ENCODE results near the gene PRKACB.
"Not testable (repeated sequence)": the region's sequence is repeated elsewhere in the genome, so short reads cannot be mapped to it uniquely, and the experiment has no call there.

Gene PRKACB

DNA sequence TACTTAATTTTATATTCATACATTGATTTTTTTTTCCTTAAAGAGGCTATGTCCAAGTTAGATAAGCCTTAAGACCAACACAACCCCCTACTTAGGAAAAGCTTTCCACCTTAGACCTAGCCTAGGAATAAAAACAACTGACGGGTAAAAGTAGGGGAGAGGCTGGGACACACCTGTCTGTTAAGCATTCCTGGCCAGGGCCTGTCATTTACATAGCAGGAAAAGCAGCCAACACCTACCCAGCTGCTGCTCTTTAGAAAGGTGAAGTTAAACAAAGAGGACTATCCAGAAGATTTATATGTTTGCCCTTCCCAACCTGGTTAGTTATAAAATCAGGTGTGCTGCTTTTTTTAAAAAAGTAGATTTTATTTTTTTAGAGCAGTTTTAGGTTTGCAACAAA, 128.3 kb downstream of the PRKACB start:
- DNase-seq = no peak

DNA sequence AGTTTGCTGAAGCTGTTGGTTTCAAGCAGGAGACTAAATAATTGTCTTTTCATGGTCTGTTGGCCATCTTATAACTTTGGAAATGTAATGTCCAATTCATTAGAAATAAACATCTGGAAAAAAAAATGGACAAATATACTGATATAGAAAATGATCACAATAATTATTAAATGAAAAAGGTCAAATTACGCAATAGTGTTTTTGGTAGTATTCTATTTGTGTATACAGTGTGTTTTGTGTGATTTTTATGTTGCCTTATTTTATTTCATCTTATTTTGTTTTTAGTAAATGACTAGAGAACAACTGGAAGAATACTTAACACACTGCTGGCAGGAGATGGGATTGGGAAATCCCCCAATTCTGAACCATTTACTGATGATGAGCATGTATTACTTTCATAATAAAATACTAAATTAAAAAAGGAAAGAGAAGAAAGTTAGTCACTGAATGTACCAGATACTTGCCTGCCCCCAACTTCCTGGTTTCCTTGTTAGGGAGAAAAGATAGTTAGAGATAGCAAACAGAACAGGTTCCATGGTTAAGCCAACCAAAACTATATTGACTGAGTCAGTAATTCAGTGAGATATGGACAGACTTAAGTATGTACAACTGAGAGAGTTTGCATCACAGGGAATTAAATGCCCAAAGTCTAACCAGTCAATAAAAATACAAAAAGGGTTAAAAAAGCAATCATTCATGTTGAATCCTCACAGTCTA, 133.4 kb downstream of the PRKACB start:
- DNase-seq = no peak

DNA sequence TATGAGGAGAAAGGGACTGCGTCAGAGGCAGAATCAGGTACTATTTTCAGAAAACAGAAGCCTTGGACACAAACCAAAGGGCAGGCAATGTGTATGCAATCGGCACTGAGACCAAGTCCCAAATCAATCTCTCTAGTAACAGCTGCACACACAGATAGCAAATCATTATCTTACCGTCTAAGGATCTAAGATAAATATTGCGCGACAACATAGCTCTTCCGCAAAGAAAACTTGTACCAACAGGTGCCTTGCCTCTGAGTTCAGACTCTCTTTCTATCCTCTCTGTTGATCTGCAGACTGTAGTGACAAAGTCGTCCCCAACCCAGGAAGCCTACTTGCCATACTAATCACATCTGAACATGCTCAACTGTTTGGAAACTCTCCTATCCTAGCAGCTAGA, 134.8 kb downstream of the PRKACB start:
- DNase-seq = no peak

DNA sequence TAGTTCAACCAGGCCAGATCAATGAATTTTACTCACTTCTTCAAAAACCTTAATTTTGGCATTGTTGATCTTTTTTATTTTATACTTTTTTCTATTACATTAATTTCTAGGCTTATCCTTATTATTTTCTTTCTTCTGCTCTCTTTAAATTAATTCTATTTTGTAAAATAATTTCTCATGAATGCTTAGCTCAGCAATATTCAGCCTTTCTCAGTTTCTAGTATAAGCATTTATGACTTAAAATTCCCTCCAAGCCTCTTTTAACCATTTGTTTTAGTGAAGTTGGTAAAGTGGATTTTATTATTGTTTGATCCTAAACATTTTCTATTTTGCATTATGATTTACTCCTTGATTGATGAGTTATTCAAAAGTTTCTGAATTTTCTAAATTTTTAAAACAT, 136.8 kb downstream of the PRKACB start:
- no peak for DNase-seq

DNA sequence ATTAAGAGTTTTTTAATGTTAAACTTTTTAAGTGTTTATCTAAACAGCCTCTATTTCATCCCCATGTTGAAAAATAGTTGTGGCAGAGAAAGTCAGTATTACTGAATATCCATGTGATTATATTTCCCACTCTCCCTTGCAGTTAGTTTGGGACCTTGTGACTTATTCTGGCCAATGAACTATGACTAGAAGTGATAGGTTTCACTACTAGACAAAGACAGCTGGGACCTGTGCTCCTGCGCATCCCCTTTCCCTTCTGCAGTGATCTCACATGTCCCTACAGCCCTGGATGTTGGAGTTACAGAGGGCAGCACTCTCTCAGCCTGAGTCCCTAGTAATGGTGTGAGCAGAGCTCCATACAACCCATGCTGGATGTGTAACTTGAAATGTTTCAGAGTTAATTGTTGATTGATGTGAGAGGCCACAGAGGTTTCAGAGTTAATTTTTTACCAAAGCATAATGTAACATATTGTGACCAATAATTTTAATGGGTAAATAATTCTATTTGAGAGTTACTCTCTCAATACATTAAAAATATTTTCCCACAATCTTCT, 138.8 kb downstream of the PRKACB start:
- no peak for DNase-seq

DNA sequence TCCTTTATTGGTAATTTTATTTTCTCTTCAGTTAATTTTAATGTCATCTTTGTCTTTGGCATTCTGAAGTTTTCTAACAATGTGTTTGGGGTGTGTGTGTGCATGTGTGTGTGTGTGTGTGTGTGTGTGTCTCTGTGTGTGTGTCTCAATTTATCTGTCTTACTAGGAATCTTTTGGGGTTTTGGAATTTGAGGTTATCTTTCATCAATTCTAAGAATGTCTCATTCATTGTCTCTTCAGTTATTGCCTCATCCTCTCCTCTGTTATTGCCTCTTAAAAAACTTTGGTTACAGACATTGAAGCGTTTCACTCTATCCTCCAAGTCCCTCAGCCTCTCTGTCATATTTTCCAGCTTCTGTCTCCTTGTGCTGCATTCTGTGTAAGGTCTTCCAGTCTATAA, 139.3 kb downstream of the PRKACB start:
- DNase-seq = no peak

DNA sequence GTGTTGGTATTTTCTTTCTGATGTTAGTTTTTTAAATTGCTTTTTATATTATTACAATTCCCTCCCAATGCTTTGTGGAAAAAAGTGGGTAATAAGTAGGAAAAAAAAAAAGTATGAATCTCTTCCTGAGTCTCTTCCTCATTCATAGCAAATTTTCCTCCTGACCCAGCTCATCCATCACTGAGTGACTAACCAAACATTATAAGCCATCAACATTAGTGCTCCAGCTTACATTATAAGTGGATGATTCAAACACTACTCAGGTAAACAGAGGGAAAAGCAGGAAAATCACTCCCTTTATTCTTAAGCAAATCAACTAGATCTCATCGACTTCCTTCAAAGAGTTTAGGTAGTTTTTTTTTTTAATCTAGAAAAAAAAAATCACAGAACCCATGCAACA, 142.0 kb downstream of the PRKACB start:
- DNase-seq = no peak

DNA sequence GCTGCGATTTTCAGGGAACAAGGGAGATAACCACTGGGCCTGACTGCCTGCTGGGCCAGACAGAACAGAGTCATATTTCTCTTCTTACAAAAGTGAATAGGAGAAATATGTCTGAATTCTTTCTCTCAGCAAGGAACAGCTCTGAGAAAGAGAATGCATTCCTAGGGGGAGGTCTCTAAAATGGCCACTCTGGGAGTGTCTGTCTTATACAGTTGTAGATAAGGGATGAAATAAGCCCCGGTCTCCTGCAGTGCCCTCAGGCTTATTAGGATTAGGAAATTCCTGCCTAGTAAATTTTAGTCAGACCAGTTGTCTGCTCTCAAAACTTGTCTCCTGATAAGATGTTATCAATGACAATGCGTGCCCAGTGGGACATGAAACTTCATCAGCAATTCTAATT, 143.3 kb downstream of the PRKACB start:
- DNase-seq = not testable (repeated sequence)

Measured in NCI-H1092 (cell line).